Measurements from ENCODE around the gene KMT2D. TPM values are rescaled to one million over a fixed set of nuclear protein-coding genes. Genes with fewer than 3 reads are reported as not detected.

Gene KMT2D
- total and polyA plus RNA-seq, 2 of the 8 experiments (the other 6 are each of a cell fraction or from before 2014, with no cell fraction given): 9.1 to 86.3 TPM

- H2BK15ac ChIP-seq (ENCODE audit: low read length): 0 out of 2 replicates have a peak overlapping the region, but pooled peaks have one; percentile 7
- H2BK120ac ChIP-seq (replicated peaks; ENCODE audit: low read depth, low read length): no peak overlapping the region
- H4K5ac ChIP-seq (ENCODE audit: insufficient read length, low read depth, low read length): no peak overlapping the region
- peak overlapping the region in 2 of 4 experiments; percentile 74 to 99; a peak in 3 of 8 replicates for H3K4me3 ChIP-seq (ENCODE audit: extremely low read depth in 1 of 4, insufficient read depth in 2 of 4, low read depth in 3 of 4, low read length in 4 of 4)
- H3K9me3 ChIP-seq (ENCODE audit: insufficient read depth in 2 of 2, low read depth in 1 of 2, low read length in 1 of 2): no peaks in the 10 kb centered on the region
- POLR2A ChIA-PET (ENCODE audit: partially characterized antibody): interaction anchor here (0.6 to 4.4 kb wide), 9 partner anchors 11 to 89 kb away, joined by 3 to 51 read pairs (median 3); partner anchors contain the start of genes DHH, KMT2D, RHEBL1 and TUBA1A
- no peak overlapping the region for H2AFZ ChIP-seq (ENCODE audit: low read length)
- H2BK12ac ChIP-seq (ENCODE audit: low read depth, low read length): peak overlapping the region; percentile 18; the same call in 1 of the 2 replicates
- WGBS, 2 experiments (ENCODE audit: extremely low coverage in 1 of 2, insufficient coverage in 1 of 2, insufficient read length in 1 of 2, insufficient replicate concordance in 2 of 2, low coverage in 1 of 2, low lambda C conversion rate in 2 of 2, missing lambda C conversion rate in 1 of 2): 89% methylated on average over 4 of the region's 4 CpGs; no CpG with 5 or more reads in 1 of the 2 experiments
- H3K27me3 ChIP-seq (replicated peaks in 1 of 4; ENCODE audit: control insufficient read depth in 3 of 4, extremely low read depth in 1 of 4, insufficient read depth in 3 of 4, low read length in 3 of 4): no peaks in the 10 kb centered on the region
- peaks cover 0 to 10% (median 2%) of the 10 kb centered on the region in 4 experiments; a peak in 4 of 7 replicates for H3K4me1 ChIP-seq (replicated peaks in 1 of 4; ENCODE audit: control insufficient read depth in 3 of 4, insufficient read depth in 4 of 4, low read length in 3 of 4)
- H2BK20ac ChIP-seq (ENCODE audit: low read length): no peak overlapping the region
- H3K56ac ChIP-seq (replicated peaks; ENCODE audit: insufficient read length, low read depth, low read length): no peak overlapping the region
- peaks cover 0 to 3% (median under 1%) of the 10 kb centered on the region in 4 experiments; a peak in 2 of 8 replicates for H3K36me3 ChIP-seq (ENCODE audit: control insufficient read depth in 2 of 4, insufficient read depth in 4 of 4, low read length in 3 of 4)
- peaks cover 9% of the 10 kb centered on the region; the same call in 1 of the 2 replicates for H3K23me2 ChIP-seq (ENCODE audit: low read depth, low read length)
- no peak overlapping the region for H2BK5ac ChIP-seq (ENCODE audit: low read depth, low read length)
- H3K9ac ChIP-seq (replicated peaks in 1 of 4; ENCODE audit: extremely low read depth in 1 of 4, low read depth in 3 of 4, low read length in 3 of 4): no peak overlapping the region
- peaks cover 0 to 20% of the 10 kb centered on the region in 2 experiments; a peak in 2 of 4 replicates for H3K79me2 ChIP-seq (ENCODE audit: control insufficient read depth in 1 of 2, insufficient read depth in 2 of 2, low read length in 2 of 2)
- no peak for DNase-seq (ENCODE audit: low read depth in 1 of 2, low spot score in 2 of 2)
- no peak overlapping the region for H3K18ac ChIP-seq (ENCODE audit: extremely low read depth, low read length)
- H3K4me2 ChIP-seq (ENCODE audit: insufficient read depth in 1 of 2, low read depth in 2 of 2, low read length in 2 of 2): peak overlapping the region; percentile 66 to 77
- TF ChIP-seq ZNF274 (IDR thresholded peaks at IDR 0.05; ENCODE audit: borderline replicate concordance, extremely low read depth, low read length): no peak
- peak; percentile 69 for TF ChIP-seq CEBPB (IDR thresholded peaks at IDR 0.05; ENCODE audit: low read depth, low read length)
- H4K20me1 ChIP-seq (replicated peaks in 1 of 2; ENCODE audit: control insufficient read depth in 1 of 2, insufficient read depth in 2 of 2, low read length in 2 of 2): peaks cover 3 to 17% of the 10 kb centered on the region in 2 experiments
- FAIRE-seq: no peak
- no peak overlapping the region for H3K14ac ChIP-seq (ENCODE audit: insufficient read length)
- H3K79me1 ChIP-seq (ENCODE audit: low read depth, low read length): peaks cover 14% of the 10 kb centered on the region; the same call in 1 of the 2 replicates
- no peak overlapping the region for H4K91ac ChIP-seq (replicated peaks; ENCODE audit: insufficient read length, low read length)
- no peak overlapping the region for H3K4ac ChIP-seq (replicated peaks; ENCODE audit: insufficient read length, low read depth, low read length)
- CTCF ChIA-PET (ENCODE audit: partially characterized antibody): interaction anchor here (0.5 to 16.2 kb wide), 12 partner anchors 8 to 570 kb away, joined by 3 to 235 read pairs (median 6); partner anchors contain the start of genes DHH and TUBA1B
- no peak overlapping the region for H2AK5ac ChIP-seq (ENCODE audit: low read depth, low read length)
- no peak overlapping the region for H4K8ac ChIP-seq (ENCODE audit: extremely low read depth, insufficient read depth, low read length)
- H3K23ac ChIP-seq (ENCODE audit: insufficient read length): no peak overlapping the region
- H3K27ac ChIP-seq (ENCODE audit: low read depth, low read length): no peak overlapping the region
Measured at GRCh38 chr12:49108958-49109404, 48.4 kb upstream of the KMT2D start.

All from H1 (cell line).